Measurements from ENCODE around the gene POU2F2.

- no peak for TF ChIP-seq SRF (IDR thresholded peaks at IDR 0.05; ENCODE audit: low read depth in 2 of 2, low read length in 2 of 2)
- TF ChIP-seq BCLAF1 (IDR thresholded peaks at IDR 0.05): no peak
- no peak for TF ChIP-seq CTCF (IDR thresholded peaks at IDR 0.05 in 2 of 3, conservative IDR thresholded peaks at IDR 0.05 in 1 of 3; ENCODE audit: control insufficient read depth in 2 of 3, extremely low read depth in 1 of 3, insufficient read depth in 1 of 3, low read depth in 3 of 3, low read length in 3 of 3)
- no peak for TF ChIP-seq RCOR1 (conservative IDR thresholded peaks at IDR 0.05; ENCODE audit: low read depth, low read length)
- no peak for TF ChIP-seq BRCA1 (IDR thresholded peaks at IDR 0.05; ENCODE audit: low read depth, low read length)
- no peak for TF ChIP-seq ZBTB40 (IDR thresholded peaks at IDR 0.05; ENCODE audit: borderline replicate concordance)
- no peak for TF ChIP-seq YY1 (IDR thresholded peaks at IDR 0.05; ENCODE audit: low read depth, low read length)
- TF ChIP-seq CREM (IDR thresholded peaks at IDR 0.05; ENCODE audit: low read depth): no peak
Measured at GRCh38 chr19:42105368-42105767, 26.9 kb downstream of the POU2F2 start.

All from GM12878 (cell line).